GM12878 (cell line): Measurements from ENCODE around the gene MYO9B. TPM values are rescaled to one million over a fixed set of nuclear protein-coding genes. Genes with fewer than 3 reads are reported as not detected.
A peak's percentile ranks its signal among the peaks of the same experiment; 100 is the strongest.

Source experiments
- BRCA1 ChIP-seq: IDR thresholded peaks from 2 replicates; pipeline ENCODE4 v1.6.1; 2011; ENCODE audit warnings: low read depth, low read length, improper control_type of control experiment
- EED ChIP-seq: sonication (generic); IDR thresholded peaks from 2 replicates; pipeline ENCODE4 v1.6.1; 2016; ENCODE audit warnings: antibody characterized with exemption, low read depth
- EGR1 ChIP-seq, 2 experiments: IDR thresholded peaks; 1 replicate in 1 of 2; 2 replicates in 1 of 2; pipeline ENCODE4 v1.6.1; 2011 to 2012; ENCODE audit warnings: low read depth in 2 of 2, low read length in 2 of 2, borderline replicate concordance in 1 of 2, mild to moderate bottlenecking in 1 of 2, moderate library complexity in 1 of 2
- FOXM1 ChIP-seq: IDR thresholded peaks from 2 replicates; pipeline ENCODE4 v1.6.1; 2012; ENCODE audit warnings: low read depth, mild to moderate bottlenecking, inconsistent platforms, low read length, moderate library complexity
- HCFC1 ChIP-seq: fragments of 150-350 bp; IDR thresholded peaks from 2 replicates; pipeline ENCODE4 v1.6.1; 2014; ENCODE audit warnings: low read length
- HSF1 ChIP-seq: fragments of 150-350 bp; IDR thresholded peaks from 2 replicates; pipeline ENCODE4 v1.6.1; 2014; ENCODE audit warnings: mild to moderate bottlenecking, low read depth, low read length
- KAT2A ChIP-seq: conservative IDR thresholded peaks from 2 replicates; pipeline ENCODE4 v1.6.1; 2011; ENCODE audit warnings: low read depth, low read length; ENCODE audit not compliant: control insufficient read depth
- MTA2 ChIP-seq: fragments of 450-650 bp; IDR thresholded peaks from 2 replicates; pipeline ENCODE4 v1.6.1; 2016; ENCODE audit warnings: low read depth, mild to moderate bottlenecking, moderate library complexity
- NFIC ChIP-seq: IDR thresholded peaks from 2 replicates; pipeline ENCODE4 v1.6.1; 2012; ENCODE audit warnings: low read depth, mild to moderate bottlenecking, inconsistent platforms, low read length, moderate library complexity
- POLR2AphosphoS5 ChIP-seq: IDR thresholded peaks from 2 replicates; pipeline ENCODE4 v1.6.1; 2011; ENCODE audit warnings: mild to moderate bottlenecking, low read length, inconsistent platforms
- RAD21 ChIP-seq: IDR thresholded peaks from 2 replicates; pipeline ENCODE4 v1.6.1; 2011; ENCODE audit warnings: mild to moderate bottlenecking, low read depth, low read length, moderate library complexity; ENCODE audit not compliant: insufficient read depth
- RBBP5 ChIP-seq: fragments of 200-600 bp; sonication (generic); conservative IDR thresholded peaks from 2 replicates; pipeline ENCODE4 v1.6.1; 2016
- RELB ChIP-seq: fragments of 450-650 bp; IDR thresholded peaks from 2 replicates; pipeline ENCODE4 v1.6.1; 2017; ENCODE audit warnings: low read depth, mild to moderate bottlenecking, moderate library complexity
- SMAD1 ChIP-seq: fragments of 450-650 bp; IDR thresholded peaks from 2 replicates; pipeline ENCODE4 v1.6.1; 2018; ENCODE audit warnings: mild to moderate bottlenecking, low read depth; ENCODE audit not compliant: partially characterized antibody
- SMC3 ChIP-seq: IDR thresholded peaks from 2 replicates; pipeline ENCODE4 v1.6.1; 2011; ENCODE audit warnings: low read length, improper control_type of control experiment, borderline replicate concordance
- SREBF1 ChIP-seq: IDR thresholded peaks from 2 replicates; pipeline ENCODE4 v1.6.1; 2012; ENCODE audit warnings: mild to moderate bottlenecking, low read length
- SREBF2 ChIP-seq: IDR thresholded peaks from 2 replicates; pipeline ENCODE4 v1.6.1; 2012; ENCODE audit warnings: mild to moderate bottlenecking, low read length
- TCF3 ChIP-seq: IDR thresholded peaks from 2 replicates; pipeline ENCODE4 v1.6.1; 2012; ENCODE audit warnings: low read depth, mild to moderate bottlenecking, low read length, borderline replicate concordance; ENCODE audit not compliant: insufficient read depth
- ZNF217 ChIP-seq: fragments of 450-650 bp; IDR thresholded peaks from 2 replicates; pipeline ENCODE4 v1.6.1; 2017; ENCODE audit warnings: antibody characterized with exemption, mild to moderate bottlenecking
- ZSCAN29 ChIP-seq: fragments of 450-650 bp; IDR thresholded peaks from 2 replicates; pipeline ENCODE4 v1.6.1; 2017; ENCODE audit warnings: mild to moderate bottlenecking, moderate library complexity
- polyA plus RNA-seq, 11 experiments: library from polyadenylated mRNA; depleted of rRNA in 4 of 11; unstranded in 6 of 11; stranded (reverse) in 5 of 11; fragments of >200 nt; fragmentation: Nextera tagmentation in 4 of 11; fragmentation: Illumina TruSeq in 1 of 11; extraction: Ambion mirVana in 4 of 11; extraction: Trizol in 1 of 11; gene quantifications; 1 replicate in 1 of 11; 2 replicates in 10 of 11; pipeline versions ENCODE4 v1.2.1 to v1.2.3, GENCODE V29; 2011 to 2016; ENCODE audit warnings: inconsistent platforms in 2 of 11, missing spikeins in 2 of 11, low read depth in 1 of 11
- total RNA-seq, 4 experiments: library from RNA; depleted of rRNA in 3 of 4; stranded (reverse); fragments of >200 nt in 3 of 4; fragmentation: Illumina TruSeq in 1 of 4; extraction: Trizol in 1 of 4; gene quantifications; 2 replicates each; pipeline versions ENCODE4 v1.2.1 to v1.2.3, GENCODE V29; 2013 to 2021
- TF ChIP-seq, protein P1 (sequence below): fragments of 150-350 bp; IDR thresholded peaks from 2 replicates; pipeline ENCODE4 v1.6.1; 2016; ENCODE audit warnings: low read depth, low read length
- TF ChIP-seq, protein P2 (sequence below): fragments of 450-650 bp; IDR thresholded peaks from 2 replicates; pipeline ENCODE4 v1.6.1; 2017; ENCODE audit warnings: borderline replicate concordance
- TF ChIP-seq, protein P3 (sequence below): IDR thresholded peaks from 2 replicates; pipeline ENCODE4 v1.6.1; 2012; ENCODE audit warnings: low read length, inconsistent platforms

MYO9B gene
- total and polyA plus RNA-seq, 10 of the 15 experiments (the other 5 are each of a cell fraction or from before 2014, with no cell fraction given) = 5.4 to 165 (median 45.8) TPM

DNA sequence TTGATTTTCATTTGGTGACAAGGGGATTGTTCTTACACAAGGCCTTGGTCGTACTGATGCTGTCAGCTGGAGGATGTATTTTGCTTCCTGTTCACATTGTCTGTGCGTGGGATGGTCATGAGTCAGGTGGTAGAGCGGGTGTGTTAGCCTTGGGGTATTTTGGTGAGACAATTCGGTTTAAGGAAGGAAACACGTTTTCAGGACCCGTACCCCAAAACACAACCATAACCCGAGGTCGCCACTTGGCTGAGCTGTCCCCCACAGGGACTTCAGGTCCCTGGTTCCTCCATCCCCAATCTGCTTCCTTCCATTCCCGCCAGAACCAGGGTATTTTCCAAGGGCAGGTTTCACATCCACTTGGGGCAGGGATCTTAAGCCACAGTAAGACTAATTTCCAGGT, 15.0 kb downstream of the MYO9B start (continued):
- TF ChIP-seq, protein P1, sequence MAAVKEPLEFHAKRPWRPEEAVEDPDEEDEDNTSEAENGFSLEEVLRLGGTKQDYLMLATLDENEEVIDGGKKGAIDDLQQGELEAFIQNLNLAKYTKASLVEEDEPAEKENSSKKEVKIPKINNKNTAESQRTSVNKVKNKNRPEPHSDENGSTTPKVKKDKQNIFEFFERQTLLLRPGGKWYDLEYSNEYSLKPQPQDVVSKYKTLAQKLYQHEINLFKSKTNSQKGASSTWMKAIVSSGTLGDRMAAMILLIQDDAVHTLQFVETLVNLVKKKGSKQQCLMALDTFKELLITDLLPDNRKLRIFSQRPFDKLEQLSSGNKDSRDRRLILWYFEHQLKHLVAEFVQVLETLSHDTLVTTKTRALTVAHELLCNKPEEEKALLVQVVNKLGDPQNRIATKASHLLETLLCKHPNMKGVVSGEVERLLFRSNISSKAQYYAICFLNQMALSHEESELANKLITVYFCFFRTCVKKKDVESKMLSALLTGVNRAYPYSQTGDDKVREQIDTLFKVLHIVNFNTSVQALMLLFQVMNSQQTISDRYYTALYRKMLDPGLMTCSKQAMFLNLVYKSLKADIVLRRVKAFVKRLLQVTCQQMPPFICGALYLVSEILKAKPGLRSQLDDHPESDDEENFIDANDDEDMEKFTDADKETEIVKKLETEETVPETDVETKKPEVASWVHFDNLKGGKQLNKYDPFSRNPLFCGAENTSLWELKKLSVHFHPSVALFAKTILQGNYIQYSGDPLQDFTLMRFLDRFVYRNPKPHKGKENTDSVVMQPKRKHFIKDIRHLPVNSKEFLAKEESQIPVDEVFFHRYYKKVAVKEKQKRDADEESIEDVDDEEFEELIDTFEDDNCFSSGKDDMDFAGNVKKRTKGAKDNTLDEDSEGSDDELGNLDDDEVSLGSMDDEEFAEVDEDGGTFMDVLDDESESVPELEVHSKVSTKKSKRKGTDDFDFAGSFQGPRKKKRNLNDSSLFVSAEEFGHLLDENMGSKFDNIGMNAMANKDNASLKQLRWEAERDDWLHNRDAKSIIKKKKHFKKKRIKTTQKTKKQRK = no peak
- TF ChIP-seq, protein P2, sequence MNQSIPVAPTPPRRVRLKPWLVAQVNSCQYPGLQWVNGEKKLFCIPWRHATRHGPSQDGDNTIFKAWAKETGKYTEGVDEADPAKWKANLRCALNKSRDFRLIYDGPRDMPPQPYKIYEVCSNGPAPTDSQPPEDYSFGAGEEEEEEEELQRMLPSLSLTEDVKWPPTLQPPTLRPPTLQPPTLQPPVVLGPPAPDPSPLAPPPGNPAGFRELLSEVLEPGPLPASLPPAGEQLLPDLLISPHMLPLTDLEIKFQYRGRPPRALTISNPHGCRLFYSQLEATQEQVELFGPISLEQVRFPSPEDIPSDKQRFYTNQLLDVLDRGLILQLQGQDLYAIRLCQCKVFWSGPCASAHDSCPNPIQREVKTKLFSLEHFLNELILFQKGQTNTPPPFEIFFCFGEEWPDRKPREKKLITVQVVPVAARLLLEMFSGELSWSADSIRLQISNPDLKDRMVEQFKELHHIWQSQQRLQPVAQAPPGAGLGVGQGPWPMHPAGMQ = no peak
- no peak for TF ChIP-seq TCF3
- no peak for TF ChIP-seq HSF1
- TF ChIP-seq EGR1 (IDR thresholded peaks at IDR 0.05; ENCODE audit: borderline replicate concordance in 1 of 2, low read depth in 2 of 2, low read length in 2 of 2) = peak in 1 of 2 experiments; percentile 62; a peak in 1 of 3 replicates
- TF ChIP-seq EED = peak; percentile 68
- TF ChIP-seq HCFC1 = no peak
- TF ChIP-seq RAD21 = peak; percentile 11; the same call in 1 of the 2 replicates
- no peak for TF ChIP-seq POLR2AphosphoS5
- TF ChIP-seq ZSCAN29 = no peak
- TF ChIP-seq SREBF2 = no peak
- TF ChIP-seq, protein P3, sequence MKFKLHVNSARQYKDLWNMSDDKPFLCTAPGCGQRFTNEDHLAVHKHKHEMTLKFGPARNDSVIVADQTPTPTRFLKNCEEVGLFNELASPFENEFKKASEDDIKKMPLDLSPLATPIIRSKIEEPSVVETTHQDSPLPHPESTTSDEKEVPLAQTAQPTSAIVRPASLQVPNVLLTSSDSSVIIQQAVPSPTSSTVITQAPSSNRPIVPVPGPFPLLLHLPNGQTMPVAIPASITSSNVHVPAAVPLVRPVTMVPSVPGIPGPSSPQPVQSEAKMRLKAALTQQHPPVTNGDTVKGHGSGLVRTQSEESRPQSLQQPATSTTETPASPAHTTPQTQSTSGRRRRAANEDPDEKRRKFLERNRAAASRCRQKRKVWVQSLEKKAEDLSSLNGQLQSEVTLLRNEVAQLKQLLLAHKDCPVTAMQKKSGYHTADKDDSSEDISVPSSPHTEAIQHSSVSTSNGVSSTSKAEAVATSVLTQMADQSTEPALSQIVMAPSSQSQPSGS = no peak
- TF ChIP-seq RELB = 0 out of 2 replicates have a peak, but pooled peaks have one; percentile 21
- peak; percentile 35; the same call in 1 of the 2 replicates for TF ChIP-seq NFIC
- no peak for TF ChIP-seq RBBP5
- 0 out of 2 replicates have a peak, but pooled peaks have one; percentile 43 for TF ChIP-seq FOXM1
- no peak for TF ChIP-seq ZNF217
- TF ChIP-seq KAT2A = no peak
- TF ChIP-seq SMAD1 = no peak
- TF ChIP-seq SREBF1 = no peak
- no peak for TF ChIP-seq BRCA1
- TF ChIP-seq MTA2 = no peak
- no peak for TF ChIP-seq SMC3
